DOHH2 (cell line): ENCODE results near the gene INSYN2B.

Experiments
- EZH2phosphoT487 ChIP-seq: fragments of 200-600 bp; sonication (generic); IDR thresholded peaks from 2 replicates; pipeline ENCODE4 v1.6.1; 2017; ENCODE audit warnings: borderline replicate concordance, mild to moderate bottlenecking, antibody characterized with exemption, low read length, moderate library complexity, mixed read lengths
- TF ChIP-seq, protein P1 (sequence below): fragments of 200-600 bp; sonication (generic); IDR thresholded peaks from one replicate; pipeline ENCODE4 v1.5.1; 2014; ENCODE audit warnings: antibody characterized with exemption, mild to moderate bottlenecking, low read depth, low read length; ENCODE audit not compliant: poor library complexity, severe bottlenecking

- TF ChIP-seq, protein P1, sequence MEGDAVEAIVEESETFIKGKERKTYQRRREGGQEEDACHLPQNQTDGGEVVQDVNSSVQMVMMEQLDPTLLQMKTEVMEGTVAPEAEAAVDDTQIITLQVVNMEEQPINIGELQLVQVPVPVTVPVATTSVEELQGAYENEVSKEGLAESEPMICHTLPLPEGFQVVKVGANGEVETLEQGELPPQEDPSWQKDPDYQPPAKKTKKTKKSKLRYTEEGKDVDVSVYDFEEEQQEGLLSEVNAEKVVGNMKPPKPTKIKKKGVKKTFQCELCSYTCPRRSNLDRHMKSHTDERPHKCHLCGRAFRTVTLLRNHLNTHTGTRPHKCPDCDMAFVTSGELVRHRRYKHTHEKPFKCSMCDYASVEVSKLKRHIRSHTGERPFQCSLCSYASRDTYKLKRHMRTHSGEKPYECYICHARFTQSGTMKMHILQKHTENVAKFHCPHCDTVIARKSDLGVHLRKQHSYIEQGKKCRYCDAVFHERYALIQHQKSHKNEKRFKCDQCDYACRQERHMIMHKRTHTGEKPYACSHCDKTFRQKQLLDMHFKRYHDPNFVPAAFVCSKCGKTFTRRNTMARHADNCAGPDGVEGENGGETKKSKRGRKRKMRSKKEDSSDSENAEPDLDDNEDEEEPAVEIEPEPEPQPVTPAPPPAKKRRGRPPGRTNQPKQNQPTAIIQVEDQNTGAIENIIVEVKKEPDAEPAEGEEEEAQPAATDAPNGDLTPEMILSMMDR: no peak
- TF ChIP-seq EZH2phosphoT487: no peak
Observed at GRCh38 chr5:169909945-169910344, 70.3 kb downstream of the INSYN2B start.
